Measurements from ENCODE around the gene GDPD4.

GRCh38 chr11:77176996-77177395 lies 124.5 kb downstream of the GDPD4 start:
- TF ChIP-seq SETDB1 (IDR thresholded peaks at IDR 0.05; ENCODE audit: insufficient read length, low read length) (no peak), CTCF (tag by site-specific recombination; IDR thresholded peaks at IDR 0.05) (no peak), ZNF311 (tag by site-specific recombination; IDR thresholded peaks at IDR 0.05; ENCODE audit: borderline replicate concordance) (no peak), KLF10 (tag by site-specific recombination; IDR thresholded peaks at IDR 0.05) (no peak), SP2 (tag by site-specific recombination; IDR thresholded peaks at IDR 0.05) (no peak), ZBTB44 (tag by site-specific recombination; IDR thresholded peaks at IDR 0.05) (no peak), ZNF624 (tag by site-specific recombination; IDR thresholded peaks at IDR 0.05) (no peak), PATZ1 (tag by site-specific recombination; IDR thresholded peaks at IDR 0.05) (no peak), HOXC10 (CRISPR knock-in tag; IDR thresholded peaks at IDR 0.05) (no peak), SCRT1 (tag by site-specific recombination; IDR thresholded peaks at IDR 0.05; ENCODE audit: borderline replicate concordance) (no peak), KLF1 (tag by site-specific recombination; IDR thresholded peaks at IDR 0.05) (no peak), ZEB2 (tag by site-specific recombination; IDR thresholded peaks at IDR 0.05) (no peak), ATF2 (tag by site-specific recombination; IDR thresholded peaks at IDR 0.05; ENCODE audit: low read depth) (no peak), ZBTB1 (tag by site-specific recombination; IDR thresholded peaks at IDR 0.05) (no peak)

All from HEK293 (cell line).